ENCODE measurements around the gene PPP1R9A. TPM values are rescaled to one million over a fixed set of nuclear protein-coding genes. Genes with fewer than 3 reads are reported as not detected.

The PPP1R9A gene
- polyA plus RNA-seq, 10 donors = 13.8 to 36.3 (median 24.3) TPM

DNA sequence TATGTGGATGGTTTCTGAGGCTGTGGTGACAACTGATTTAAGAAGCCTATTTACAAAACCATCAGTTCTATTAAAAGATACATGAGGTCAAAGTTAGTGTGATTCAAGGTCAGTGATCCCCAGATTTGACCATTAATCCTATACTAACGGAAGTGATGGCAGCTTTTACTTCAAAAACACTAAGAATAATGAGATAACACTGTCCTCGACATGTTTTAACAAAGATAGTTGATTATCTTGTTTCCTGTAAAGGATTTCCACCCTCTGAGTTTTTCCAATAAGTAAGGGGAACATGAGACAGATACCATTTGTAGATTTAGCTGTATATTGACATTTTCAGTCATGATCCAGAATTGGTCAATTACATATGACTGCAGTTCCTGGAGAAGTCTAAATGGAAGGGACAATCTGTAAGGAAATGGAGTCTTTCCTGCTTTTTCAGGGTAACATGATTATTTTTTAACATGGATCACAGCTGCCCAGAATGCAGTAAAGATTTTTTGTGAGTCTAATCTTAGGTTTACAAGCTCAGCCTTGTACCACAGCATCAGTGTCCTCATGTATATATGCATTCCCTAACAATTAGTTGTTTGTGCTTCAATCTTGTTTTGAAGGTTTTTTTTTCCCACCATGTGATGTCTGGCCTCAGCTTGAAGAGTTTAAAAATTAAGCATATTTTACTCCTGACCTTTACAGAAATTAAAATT is 188.0 kb downstream of the PPP1R9A start:
- peak in 1 of 3 donors; percentile 9 for DNase-seq

DNA sequence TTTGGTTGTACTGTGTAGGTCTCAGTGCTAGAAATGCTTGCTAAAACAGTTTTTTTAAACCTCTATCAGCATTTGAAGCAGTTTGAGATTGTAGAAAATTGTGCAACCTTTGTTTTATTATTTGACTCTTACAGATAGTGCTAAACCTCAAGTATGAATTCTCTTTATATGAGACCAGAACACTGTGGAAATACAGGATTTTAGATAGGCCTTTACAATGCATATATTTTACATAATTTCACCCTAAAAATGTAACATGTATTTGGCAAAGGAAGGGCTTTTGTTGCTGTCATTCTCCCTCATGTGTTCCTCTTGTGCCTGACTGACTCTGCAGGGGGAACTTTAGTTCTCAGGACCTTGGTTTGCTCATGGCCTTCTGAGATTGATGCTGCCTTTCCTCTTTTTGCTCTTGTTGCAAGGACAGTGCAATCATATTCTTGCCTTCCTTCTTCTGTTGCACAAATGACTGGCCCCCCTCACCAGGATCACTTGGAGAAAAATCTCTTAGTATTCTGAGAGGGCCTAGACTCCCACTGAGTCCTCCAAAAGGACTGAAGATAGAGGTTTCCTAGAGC is 188.7 kb downstream of the PPP1R9A start:
- peak in 1 of 3 donors; percentile 23 for DNase-seq

DNA sequence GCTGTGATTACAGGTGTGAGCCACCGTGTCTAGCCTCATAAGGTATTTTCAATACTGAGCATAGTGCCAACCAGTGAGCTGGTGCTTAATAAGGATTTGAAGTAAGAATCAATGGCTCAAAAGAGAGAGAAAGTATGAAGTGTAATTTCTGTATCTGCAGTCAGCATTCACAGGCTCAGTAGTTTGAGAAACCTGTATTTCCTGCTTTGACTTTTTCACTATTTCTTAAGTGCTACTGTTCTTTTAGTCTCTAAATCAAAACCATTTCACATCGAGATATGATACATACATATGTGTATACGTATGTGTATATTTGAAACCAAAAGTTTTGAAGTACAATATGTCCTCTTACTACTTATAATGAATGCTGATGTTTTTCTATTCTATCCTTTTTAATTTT is 189.9 kb downstream of the PPP1R9A start:
- DNase-seq = no peak

DNA sequence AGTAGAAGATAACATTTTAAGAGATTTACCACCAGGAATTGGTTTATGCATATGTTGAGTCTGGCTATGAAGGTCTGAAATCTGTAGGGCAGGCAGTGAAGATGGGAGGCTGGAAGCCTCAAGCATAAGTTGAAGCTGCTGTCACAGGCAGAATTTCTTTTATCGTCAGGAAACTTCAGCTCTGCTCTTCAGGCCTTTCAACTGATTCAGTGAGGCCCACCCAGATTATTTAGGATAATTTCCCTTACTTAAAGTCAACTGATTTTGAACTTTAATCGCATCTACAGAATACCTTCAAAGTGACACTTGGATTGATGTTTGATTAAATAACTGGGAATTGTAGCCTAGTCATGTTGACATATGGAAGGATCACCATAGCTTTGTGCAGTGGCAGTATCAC is 190.5 kb downstream of the PPP1R9A start:
- no peak for DNase-seq

DNA sequence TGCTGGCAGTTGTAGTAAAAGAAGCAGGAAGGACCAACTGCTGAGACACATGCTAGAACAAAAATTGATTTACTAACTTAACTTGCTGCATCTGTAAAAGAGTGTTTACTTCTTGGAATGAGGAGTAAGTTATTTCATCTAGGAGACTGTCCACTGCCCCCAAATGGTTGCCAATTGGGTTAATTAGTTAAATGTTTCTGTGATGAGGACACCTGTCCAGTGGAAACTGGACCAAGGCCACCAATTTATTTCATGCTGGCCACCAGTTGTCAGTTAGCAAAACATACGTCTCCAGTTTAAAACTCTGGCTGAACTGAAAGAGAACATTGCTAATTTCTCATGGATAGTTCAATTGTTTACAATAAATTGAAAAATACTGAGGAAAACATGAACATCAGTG is 191.7 kb downstream of the PPP1R9A start:
- peak; percentile 53 to 82 (median 77) for DNase-seq

DNA sequence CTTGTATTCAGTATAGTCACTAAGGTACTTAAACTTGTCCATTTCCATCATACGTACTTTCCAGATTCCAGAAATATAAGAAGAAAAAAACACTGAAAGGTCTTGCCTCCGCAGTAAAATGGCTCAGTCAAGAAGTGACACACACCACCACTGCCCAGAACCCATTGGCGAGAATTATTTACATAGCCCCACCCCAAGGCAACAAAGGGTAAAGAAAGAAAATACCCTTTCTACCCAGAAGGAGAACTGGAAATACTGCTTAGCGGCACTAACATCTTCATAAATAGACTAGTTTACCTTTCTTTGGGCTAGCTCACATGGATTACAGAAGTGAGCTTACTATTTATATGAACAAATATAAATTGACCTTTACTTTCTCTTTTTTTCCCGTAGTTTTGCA is 194.0 kb downstream of the PPP1R9A start:
- DNase-seq = no peak

DNA sequence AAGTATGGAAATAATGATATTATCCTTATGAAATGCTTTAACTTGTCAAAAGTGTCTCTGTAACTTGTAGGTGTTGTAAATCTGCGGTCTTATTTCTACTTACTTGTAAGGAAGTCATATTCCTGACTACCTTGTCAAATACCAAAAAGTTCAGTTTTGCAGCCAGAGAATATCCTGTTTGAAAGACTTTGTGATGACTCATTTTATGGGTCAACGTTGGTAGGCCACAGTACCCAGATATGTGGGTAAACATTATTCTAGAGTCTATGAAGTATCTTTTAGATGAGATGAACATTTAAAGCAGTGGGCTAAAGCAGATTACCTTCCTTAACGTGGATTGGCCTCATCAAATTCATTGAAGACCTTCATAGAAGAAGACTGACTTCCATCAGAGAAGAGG is 195.3 kb downstream of the PPP1R9A start:
- DNase-seq = no peak

DNA sequence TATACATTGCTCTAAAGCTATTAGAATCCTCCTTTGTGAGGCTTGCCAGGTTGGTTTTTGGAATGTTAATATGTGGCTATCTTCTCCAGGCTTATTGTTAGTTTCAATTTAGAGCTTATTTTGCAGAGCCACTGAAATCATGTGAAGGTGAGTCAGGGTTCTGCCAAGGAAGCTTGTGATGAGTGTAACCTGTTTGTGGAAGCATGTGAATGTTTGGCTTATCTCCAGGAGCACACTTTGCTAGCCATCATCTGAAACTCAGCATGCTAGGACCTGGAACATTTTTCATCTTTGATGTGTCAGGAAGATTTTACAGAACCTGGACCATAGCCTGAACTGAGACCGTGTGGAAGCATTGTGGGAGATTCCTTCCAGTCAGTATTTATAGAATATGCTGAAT is 197.3 kb downstream of the PPP1R9A start:
- peak in 1 of 3 donors; percentile 50 for DNase-seq

DNA sequence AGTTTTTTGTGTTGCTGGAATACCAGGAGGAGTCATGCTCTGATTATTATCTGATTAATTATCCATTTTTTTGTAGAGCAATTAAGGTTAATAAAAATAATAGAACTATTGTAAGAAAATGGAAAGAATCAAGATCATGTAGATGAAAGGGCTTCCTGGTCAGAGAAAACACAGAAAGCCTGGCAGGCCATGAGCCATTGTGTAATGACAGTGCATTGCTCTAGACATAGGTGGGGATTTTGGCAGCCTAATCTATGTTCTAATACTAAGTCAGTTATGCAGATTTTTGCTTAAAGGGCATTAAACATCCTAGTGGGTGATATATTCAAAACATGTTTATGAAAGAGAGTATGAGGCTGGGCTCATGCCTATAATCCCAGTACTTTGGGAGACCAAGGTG is 198.2 kb downstream of the PPP1R9A start:
- no peak for DNase-seq

DNA sequence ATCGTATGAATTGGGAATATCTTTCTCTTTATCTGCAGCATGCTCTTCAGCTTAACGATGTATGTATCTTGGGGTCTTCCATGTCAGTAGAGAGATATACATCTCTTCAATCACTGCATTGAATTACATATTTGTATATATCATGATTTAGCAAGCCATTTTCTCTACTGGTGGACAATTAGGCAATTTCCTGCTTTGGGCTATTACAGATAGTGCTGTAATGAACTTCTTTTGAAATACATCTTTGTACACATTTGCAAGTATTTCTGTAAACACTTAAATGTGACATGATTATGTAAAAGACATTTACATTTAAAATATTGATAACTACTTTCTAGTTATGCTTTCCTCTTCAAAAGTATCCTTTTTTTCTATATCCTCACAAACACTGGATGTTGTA is 199.0 kb downstream of the PPP1R9A start:
- no peak for DNase-seq

DNA sequence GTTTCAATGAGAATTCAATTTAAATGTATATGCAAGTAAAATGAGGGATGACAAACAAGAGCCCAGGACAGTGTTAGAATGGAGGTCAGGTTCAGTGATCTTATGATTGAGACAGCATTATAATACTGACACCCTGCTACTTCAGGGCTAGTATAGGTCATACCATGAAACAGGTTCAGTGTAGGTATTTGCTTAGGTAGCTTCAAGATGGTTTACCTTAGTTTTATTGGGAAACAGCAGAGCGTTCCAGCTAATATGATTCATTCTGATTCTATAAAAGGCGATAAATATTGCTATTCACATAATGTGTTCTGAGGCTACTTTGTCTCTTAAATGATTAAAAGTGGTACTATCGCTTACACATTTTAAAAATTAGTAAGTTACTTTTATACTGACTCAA is 203.3 kb downstream of the PPP1R9A start:
- DNase-seq = no peak

DNA sequence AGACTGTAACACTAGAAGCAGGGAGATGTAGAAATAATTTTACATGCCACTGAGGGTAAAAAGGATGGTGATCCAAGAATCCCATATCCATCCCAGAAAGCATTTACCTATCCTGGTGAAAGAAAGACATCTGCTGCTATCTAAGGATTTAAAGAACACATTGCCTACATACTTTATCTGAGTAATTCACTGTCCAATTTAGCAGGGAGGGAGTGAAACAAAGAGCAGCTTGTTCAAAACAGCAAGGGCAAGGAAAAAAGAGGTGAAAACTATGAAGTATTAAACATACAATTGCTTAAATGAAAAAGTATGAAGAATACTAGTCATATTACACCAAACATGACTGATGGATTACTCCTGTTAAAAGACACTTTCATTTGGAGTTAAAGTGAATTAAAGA is 206.2 kb downstream of the PPP1R9A start:
- DNase-seq = no peak

DNA sequence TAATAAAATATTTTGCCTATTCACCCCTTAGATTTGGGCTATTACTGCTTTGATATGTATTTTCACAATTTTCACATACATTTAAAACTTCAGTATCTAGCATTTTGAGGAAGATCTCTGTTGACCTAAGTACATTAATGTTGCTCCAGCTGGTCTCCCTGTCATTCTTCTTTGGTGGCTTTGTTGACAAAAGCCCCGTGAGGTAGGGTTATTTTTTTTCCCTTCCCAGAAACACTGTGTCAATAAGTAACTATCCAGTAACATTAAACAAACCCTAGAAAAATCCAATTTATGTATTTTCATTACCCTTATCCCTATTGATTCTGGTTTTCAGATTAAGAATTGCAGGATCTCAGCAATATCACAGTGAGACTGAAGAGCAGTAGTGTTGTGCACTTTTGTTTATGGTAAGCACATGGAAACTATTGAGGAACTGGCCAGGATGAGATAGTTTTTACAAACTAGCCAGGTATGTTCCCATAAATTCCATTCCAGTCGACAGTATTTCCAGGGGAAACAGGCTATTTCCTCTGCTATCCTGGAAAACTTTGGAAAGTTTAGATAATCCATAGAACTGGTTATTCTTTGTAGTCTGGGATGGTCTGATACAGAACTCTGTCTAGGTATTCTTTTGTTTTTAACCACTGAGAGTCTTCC is 218.8 kb downstream of the PPP1R9A start:
- DNase-seq = peak in 2 of 3 donors; percentile 46 to 57

DNA sequence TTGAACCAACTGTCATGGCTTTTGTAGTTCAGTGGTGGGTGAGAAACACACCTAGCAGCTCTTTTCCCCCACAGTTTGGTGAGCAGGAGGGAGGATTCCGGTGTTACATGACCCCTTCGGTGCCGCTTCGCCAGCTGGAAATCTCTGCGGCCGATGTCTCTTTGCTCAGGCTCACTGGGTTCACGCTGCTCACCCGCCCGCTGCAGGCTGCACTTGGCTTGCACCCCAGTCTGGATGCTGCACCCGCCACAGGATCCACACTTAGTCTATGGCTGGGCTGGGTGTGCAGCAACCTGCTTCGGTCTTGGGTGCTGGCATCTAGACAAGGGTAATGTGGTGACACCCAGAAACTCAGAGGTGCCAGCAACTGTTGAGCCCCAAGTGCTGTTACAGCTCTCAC is 225.1 kb downstream of the PPP1R9A start:
- no peak for DNase-seq

DNA sequence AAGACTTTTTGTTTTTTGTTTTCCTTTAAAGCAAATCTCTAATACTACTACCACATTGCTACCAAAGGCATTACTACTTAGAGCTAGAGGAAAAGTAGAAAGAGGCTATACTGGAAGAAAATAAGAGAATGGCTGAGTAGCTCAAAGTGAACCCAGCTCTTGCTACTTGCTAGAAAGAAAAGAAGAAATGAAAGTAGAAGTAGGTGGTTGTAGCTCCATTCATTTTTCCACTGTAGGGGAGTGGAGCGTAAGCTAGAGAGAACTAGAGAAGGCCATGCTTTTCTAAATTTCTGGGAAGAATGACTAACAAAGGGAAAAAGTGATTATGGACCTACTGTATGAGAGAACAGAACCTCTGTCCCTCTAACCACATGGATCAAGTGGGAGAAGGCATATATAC is 232.5 kb downstream of the PPP1R9A start:
- peak in 1 of 3 donors; percentile 38 for DNase-seq

DNA sequence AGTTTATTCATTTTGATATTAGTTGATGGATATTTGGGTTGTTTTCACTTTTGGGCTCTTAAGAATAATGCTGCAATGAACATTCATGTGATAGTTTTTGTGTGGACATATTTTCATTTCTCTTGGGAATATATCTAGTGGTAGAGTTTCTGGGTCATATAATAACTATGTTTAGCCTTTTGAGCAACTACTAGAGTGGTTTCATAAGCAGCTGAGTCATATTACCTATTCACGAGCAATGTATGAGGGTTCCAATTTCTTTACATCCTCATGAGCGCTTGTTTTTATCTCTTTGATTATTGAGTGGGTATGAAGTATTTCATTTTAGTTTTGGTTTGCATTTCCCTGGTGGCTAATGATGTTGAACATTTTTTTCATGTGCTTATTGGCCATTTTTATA is 234.4 kb downstream of the PPP1R9A start:
- DNase-seq = no peak

DNA sequence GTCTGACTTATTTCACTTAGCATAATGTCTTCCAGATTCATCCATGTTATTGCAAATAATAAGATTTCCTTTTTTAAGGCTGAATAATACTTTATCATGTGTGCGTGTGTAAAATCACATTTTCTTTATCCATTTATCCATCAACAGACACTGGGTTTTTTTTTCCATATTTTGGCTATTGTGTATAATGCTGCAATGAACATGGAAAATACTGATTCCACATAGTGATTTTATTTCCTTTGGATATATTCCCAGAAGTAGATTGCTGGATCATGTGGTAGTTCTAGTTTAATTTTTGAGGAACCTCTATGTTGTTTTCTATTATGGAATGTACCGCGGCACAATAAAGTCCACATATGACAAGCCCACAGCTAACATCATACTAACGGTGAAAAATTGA is 236.9 kb downstream of the PPP1R9A start:
- no peak for DNase-seq

DNA sequence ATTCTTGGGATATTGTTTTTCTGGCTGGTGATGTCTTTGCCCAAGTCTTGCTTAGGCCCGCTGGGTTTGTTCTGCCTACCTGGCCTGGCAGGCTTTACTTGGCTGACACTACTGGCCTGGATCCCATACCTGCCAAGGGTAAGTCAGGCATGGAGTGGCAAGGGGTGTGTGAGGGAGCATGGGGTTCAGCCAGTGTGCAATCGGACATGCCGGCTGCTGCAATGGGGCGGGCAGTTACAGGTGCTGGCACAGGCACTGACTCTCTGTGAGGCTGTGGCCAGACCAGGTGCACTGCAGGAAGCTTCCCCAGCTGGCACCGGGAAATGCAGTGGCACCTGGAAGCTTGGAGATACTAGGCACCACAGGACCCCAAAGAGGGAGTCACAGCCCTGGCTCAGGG is 248.6 kb downstream of the PPP1R9A start:
- no peak for DNase-seq

DNA sequence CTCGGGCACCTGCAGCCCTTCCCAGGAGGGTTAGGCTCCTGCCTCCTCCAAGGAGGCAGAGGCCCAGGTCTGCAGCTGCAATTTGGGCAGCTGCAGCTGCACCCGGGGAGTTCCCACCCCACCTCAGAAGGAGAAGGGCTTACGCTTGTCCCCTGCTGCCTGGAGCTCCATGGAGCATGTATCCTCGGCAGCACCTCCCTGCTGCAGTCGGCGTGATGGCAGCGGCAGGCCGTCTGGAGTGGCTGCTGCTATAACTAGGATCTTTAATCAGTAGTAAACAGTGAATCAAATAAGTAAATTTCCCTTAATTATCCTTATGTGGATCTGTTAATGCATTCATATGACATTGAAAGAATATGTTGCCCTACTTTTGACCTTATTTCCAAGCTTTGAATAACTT is 250.0 kb downstream of the PPP1R9A start:
- no peak for DNase-seq

DNA sequence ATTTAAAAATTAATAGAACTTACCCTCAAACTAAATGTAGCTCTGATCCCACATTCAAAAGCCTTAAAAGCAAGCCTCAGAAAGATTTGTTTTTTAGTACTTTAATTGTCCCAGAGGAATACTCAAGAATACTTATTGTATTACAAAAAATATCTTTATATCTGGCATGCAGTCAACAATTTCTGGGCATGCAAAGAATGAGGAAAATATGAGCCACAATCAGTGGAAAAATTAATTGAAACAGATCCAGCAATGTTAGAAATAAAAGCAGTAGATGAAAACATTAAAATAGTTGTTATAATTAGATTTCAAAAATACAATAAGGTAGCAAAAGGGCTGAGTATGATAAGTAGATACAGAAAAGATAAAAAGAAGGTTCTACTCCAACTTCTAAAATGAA is 262.3 kb downstream of the PPP1R9A start:
- DNase-seq = peak; percentile 52 to 85 (median 71)

DNA sequence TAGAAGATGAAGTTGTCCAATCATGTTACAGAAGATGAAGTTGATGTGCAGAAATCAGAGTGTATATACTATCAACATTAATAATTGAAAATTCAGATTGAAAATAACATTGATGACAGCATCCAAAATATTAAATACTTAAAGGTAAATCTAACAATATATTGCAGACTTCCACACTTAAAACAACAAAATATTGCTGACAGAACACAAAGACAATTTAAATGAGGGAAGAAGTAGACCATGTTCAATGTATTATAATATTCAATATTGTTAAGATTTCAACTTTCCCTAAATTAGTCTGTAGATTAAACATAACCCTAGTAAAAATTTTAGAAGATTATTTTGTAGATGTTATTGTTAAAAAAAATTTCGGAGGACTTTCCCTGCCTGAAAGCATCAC is 265.0 kb downstream of the PPP1R9A start:
- DNase-seq = no peak

DNA sequence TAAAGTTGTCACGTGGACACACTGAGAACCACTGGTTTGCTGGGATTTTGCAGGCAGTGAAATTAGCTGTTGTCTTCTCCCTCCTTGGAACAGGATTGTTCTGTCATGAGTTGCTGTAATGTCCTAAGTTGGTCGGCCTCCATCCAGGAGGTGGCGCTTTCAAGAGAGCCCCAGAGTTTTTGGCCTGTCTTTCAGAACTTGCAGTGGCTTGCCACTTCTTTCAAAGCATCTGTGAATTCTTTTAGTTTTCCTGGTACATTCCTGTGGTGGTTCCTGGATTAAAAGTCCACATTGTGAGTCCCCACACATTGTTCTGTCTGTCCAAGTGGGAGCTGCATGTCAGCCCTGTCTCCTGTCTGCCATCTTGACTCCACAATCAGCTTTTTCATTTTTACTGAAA is 283.1 kb downstream of the PPP1R9A start:
- no peak for DNase-seq

DNA sequence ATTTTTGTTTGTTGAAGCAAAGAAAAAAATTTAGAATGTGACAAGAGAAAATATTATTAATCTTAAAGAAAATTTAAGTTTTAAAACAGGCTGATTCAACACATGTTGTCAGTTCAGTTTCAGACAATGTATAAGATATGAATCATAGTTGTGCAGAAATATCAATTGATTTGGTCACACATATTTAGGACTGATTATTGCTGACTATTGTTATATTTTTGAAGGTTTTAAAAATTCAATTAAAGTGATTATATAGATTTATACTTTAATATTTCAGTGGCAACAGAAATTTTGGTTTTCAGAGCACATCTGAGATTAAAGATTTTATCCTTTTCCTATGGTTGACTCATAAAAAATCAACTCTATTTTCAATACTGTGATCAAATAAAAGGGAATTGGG is 284.4 kb downstream of the PPP1R9A start:
- DNase-seq = no peak
